H9 (cell line): ENCODE data around the gene ANGPT4. TPM values are rescaled to one million over a fixed set of nuclear protein-coding genes. Genes with fewer than 3 reads are reported as not detected.

Source experiments
- DNase-seq: peaks from one replicate; pipeline ENCODE4 v3.0.0-alpha.2; 2017
- H2AFZ ChIP-seq: one replicate; pipeline ENCODE4 v1.6.1; 2013; ENCODE audit warnings: mild to moderate bottlenecking, low read length, control low read depth, moderate library complexity
- H2AK5ac ChIP-seq: 2 replicates; pipeline ENCODE4 v1.6.1; 2013; ENCODE audit warnings: low read length, control low read depth, mixed read lengths; ENCODE audit not compliant: insufficient read length
- H2BK120ac ChIP-seq: one replicate; pipeline ENCODE4 v1.6.1; 2013; ENCODE audit warnings: low read depth, mild to moderate bottlenecking, low read length, control low read depth, inconsistent platforms; ENCODE audit not compliant: poor library complexity, severe bottlenecking
- H2BK12ac ChIP-seq: 2 replicates; pipeline ENCODE4 v1.6.1; 2013; ENCODE audit warnings: low read length, control low read depth, mixed read lengths, low read depth; ENCODE audit not compliant: insufficient read length
- H2BK15ac ChIP-seq: 2 replicates; pipeline ENCODE4 v1.6.1; 2013; ENCODE audit warnings: low read depth, low read length, control low read depth
- H2BK20ac ChIP-seq: one replicate; pipeline ENCODE4 v1.6.1; 2013; ENCODE audit warnings: low read depth, mild to moderate bottlenecking, low read length, control low read depth, inconsistent platforms; ENCODE audit not compliant: poor library complexity, severe bottlenecking
- H2BK5ac ChIP-seq: 2 replicates; pipeline ENCODE4 v1.6.1; 2013; ENCODE audit warnings: low read length, control low read depth, mixed read lengths; ENCODE audit not compliant: insufficient read length
- H3K14ac ChIP-seq: 2 replicates; pipeline ENCODE4 v1.6.1; 2013; ENCODE audit warnings: low read length, control low read depth; ENCODE audit not compliant: insufficient read depth
- H3K18ac ChIP-seq: 2 replicates; pipeline ENCODE4 v1.6.1; 2013; ENCODE audit warnings: low read depth, mild to moderate bottlenecking, mixed read lengths, low read length, control low read depth; ENCODE audit not compliant: insufficient read length
- H3K23ac ChIP-seq: 2 replicates; pipeline ENCODE4 v1.6.1; 2013; ENCODE audit warnings: low read length, control low read depth, mixed read lengths, low read depth; ENCODE audit not compliant: insufficient read length
- H3K23me2 ChIP-seq: 2 replicates; pipeline ENCODE4 v1.6.1; 2013; ENCODE audit warnings: low read depth, mild to moderate bottlenecking, mixed read lengths, low read length, control low read depth; ENCODE audit not compliant: insufficient read length, poor library complexity, severe bottlenecking
- H3K27ac ChIP-seq: 2 replicates; pipeline ENCODE4 v1.5.1; 2013; ENCODE audit warnings: low read length, control low read depth, mixed read lengths, low read depth; ENCODE audit not compliant: insufficient read length
- H3K27me3 ChIP-seq: 2 replicates; pipeline ENCODE4 v1.6.1; 2013; ENCODE audit warnings: low read length, control low read depth, inconsistent platforms; ENCODE audit not compliant: insufficient read depth
- H3K4ac ChIP-seq: 2 replicates; pipeline ENCODE4 v1.6.1; 2013; ENCODE audit warnings: low read depth, mild to moderate bottlenecking, control low read depth, inconsistent platforms, low read length, moderate library complexity
- H3K4me1 ChIP-seq: 2 replicates; pipeline ENCODE4 v1.6.1; 2013; ENCODE audit warnings: low read length, control low read depth, inconsistent platforms; ENCODE audit not compliant: insufficient read depth
- H3K4me2 ChIP-seq: 2 replicates; pipeline ENCODE4 v1.6.1; 2013; ENCODE audit warnings: low read length, control low read depth, mixed read lengths; ENCODE audit not compliant: insufficient read length, insufficient read depth
- H3K56ac ChIP-seq: 2 replicates; pipeline ENCODE4 v1.6.1; 2013; ENCODE audit warnings: low read depth, mild to moderate bottlenecking, mixed read lengths, low read length, control low read depth; ENCODE audit not compliant: insufficient read length
- H3K79me1 ChIP-seq: 2 replicates; pipeline ENCODE4 v1.6.1; 2013; ENCODE audit warnings: low read depth, mild to moderate bottlenecking, moderate library complexity, low read length, control low read depth, inconsistent platforms; ENCODE audit not compliant: insufficient read depth, poor library complexity, severe bottlenecking
- H3K79me2 ChIP-seq: 2 replicates; pipeline ENCODE4 v1.6.1; 2013; ENCODE audit warnings: low read length, control low read depth, inconsistent platforms; ENCODE audit not compliant: insufficient read depth
- H3K9ac ChIP-seq: 2 replicates; pipeline ENCODE4 v1.6.1; 2013; ENCODE audit warnings: low read length, control low read depth, mixed read lengths; ENCODE audit not compliant: insufficient read length; ENCODE audit errors: extremely low read depth
- H3K9me3 ChIP-seq: one replicate; pipeline ENCODE4 v1.6.1; 2013; ENCODE audit warnings: low read depth, low read length, inconsistent platforms; ENCODE audit not compliant: control insufficient read depth
- H3T11ph ChIP-seq: one replicate; pipeline ENCODE4 v1.6.1; 2013; ENCODE audit warnings: mild to moderate bottlenecking, low read length, control low read depth, inconsistent platforms
- H4K20me1 ChIP-seq: one replicate; pipeline ENCODE4 v1.6.1; 2013; ENCODE audit not compliant: control insufficient read depth, insufficient read length, insufficient read depth
- H4K5ac ChIP-seq: 2 replicates; pipeline ENCODE4 v1.6.1; 2013; ENCODE audit warnings: low read depth, mild to moderate bottlenecking, mixed read lengths, low read length, control low read depth; ENCODE audit not compliant: insufficient read length
- H4K8ac ChIP-seq: replicated peaks from 2 replicates; pipeline ENCODE4 v1.6.1; 2013; ENCODE audit warnings: low read length, control low read depth, mixed read lengths, low read depth; ENCODE audit not compliant: insufficient read length
- H4K91ac ChIP-seq: 2 replicates; pipeline ENCODE4 v1.6.1; 2013; ENCODE audit warnings: low read depth, mild to moderate bottlenecking, moderate library complexity, mixed read lengths, low read length, control low read depth; ENCODE audit not compliant: insufficient read length
- H3K27ac Mint-ChIP-seq, 3 experiments: 2 replicates in 2 of 3; 3 replicates in 1 of 3; pipeline ENCODE4 v1.8.0; 2020 to 2021; ENCODE audit warnings: mixed read lengths in 3 of 3, mild to moderate bottlenecking in 1 of 3, moderate library complexity in 1 of 3
- H3K27me3 Mint-ChIP-seq: 2 replicates; pipeline ENCODE4 v1.8.0; 2021; ENCODE audit warnings: low read depth, mild to moderate bottlenecking, moderate library complexity, mixed read lengths
- H3K36me3 Mint-ChIP-seq, 3 experiments: 2 replicates in 2 of 3; 3 replicates in 1 of 3; pipeline ENCODE4 v1.8.0; 2020 to 2021; ENCODE audit warnings: low read depth in 3 of 3, mixed read lengths in 3 of 3; ENCODE audit not compliant: insufficient read depth in 1 of 3
- H3K4me1 Mint-ChIP-seq, 2 experiments: 2 replicates each; pipeline ENCODE4 v1.8.0; 2020; ENCODE audit warnings: mixed read lengths in 2 of 2
- H3K4me3 Mint-ChIP-seq, 2 experiments: 2 replicates in 1 of 2; 3 replicates in 1 of 2; pipeline ENCODE4 v1.8.0; 2020 to 2021; ENCODE audit warnings: mild to moderate bottlenecking in 2 of 2, mixed read lengths in 2 of 2, moderate library complexity in 1 of 2
- H3K9me3 Mint-ChIP-seq, 2 experiments: 2 replicates in 1 of 2; 3 replicates in 1 of 2; pipeline ENCODE4 v1.8.0; 2020; ENCODE audit warnings: mild to moderate bottlenecking in 2 of 2, mixed read lengths in 2 of 2, moderate library complexity in 1 of 2
- CTCF ChIP-seq: fragments of 200-600 bp; sonication (generic); conservative IDR thresholded peaks from 3 replicates; pipeline ENCODE4 v1.8.0; 2021; ENCODE audit warnings: antibody characterized with exemption, mild to moderate bottlenecking
- WGBS: extraction: QIAGEN DNeasy Blood & Tissue Kit; methylation state at CpG from one replicate; pipeline ENCODE4 v1.1.7; 2013; ENCODE audit warnings: missing lambda C conversion rate, low lambda C conversion rate, mixed read lengths; ENCODE audit not compliant: insufficient read length; ENCODE audit errors: extremely low coverage; 5-methylcytosine and 5-hydroxymethylcytosine counted together
- total RNA-seq: library from RNA; stranded (reverse); gene quantifications from 2 replicates; pipeline ENCODE4 v1.2.1, GENCODE V29; 2021

The ANGPT4 gene
- total RNA-seq, 1 experiment from 2014 or later, result 0.11 TPM

GRCh38 chr20:940926-941325 is 24.8 kb upstream of the ANGPT4 start:
- Histone ChIP-seq H3K79me2 (no peaks in the 10 kb centered on the region), H3K9ac (no peak overlapping the region), H2BK120ac (no peak overlapping the region), H3K14ac (no peak overlapping the region), H3K79me1 (no peaks in the 10 kb centered on the region), H3K9me3 (no peaks in the 10 kb centered on the region), H4K91ac (no peak overlapping the region), H2AFZ (no peak overlapping the region), H4K8ac (no peak overlapping the region), H2BK20ac (no peak overlapping the region), H3K4me2 (no peak overlapping the region), H2AK5ac (no peak overlapping the region), H3K27ac (no peak overlapping the region), H3K4ac (no peak overlapping the region), H4K5ac (no peak overlapping the region), H4K20me1 (no peaks in the 10 kb centered on the region), H3K18ac (no peak overlapping the region), H3K56ac (no peak overlapping the region), H3K4me1 (peaks cover 5% of the 10 kb centered on the region; the same call in 1 of the 2 replicates), H3K27me3 (no peaks in the 10 kb centered on the region), H3K23me2 (no peaks in the 10 kb centered on the region), H2BK15ac (no peak overlapping the region), H3T11ph (no peak overlapping the region), H2BK5ac (no peak overlapping the region), H2BK12ac (no peak overlapping the region), H3K23ac (no peak overlapping the region)
- DNase-seq, result no peak
- Mint-ChIP-seq H3K36me3 (no peaks in the 10 kb centered on the region), H3K27me3 (peaks cover 2% of the 10 kb centered on the region), H3K27ac (no peak overlapping the region), H3K4me1 (peaks cover 28 to 32% of the 10 kb centered on the region in 2 experiments), H3K9me3 (no peaks in the 10 kb centered on the region; a peak in 2 of 5 replicates), H3K4me3 (no peak overlapping the region)
- WGBS, result no CpG with 5 or more reads among the region's 5 CpGs
- TF ChIP-seq CTCF, result no peak
